Neural progenitor cell (in vitro differentiated cells): ENCODE results near the gene ATP10A.
"Not testable (repeated sequence)": the region's sequence is repeated elsewhere in the genome, so short reads cannot be mapped to it uniquely, and the experiment has no call there.

ENCODE experiments used
- EZH2phosphoT487 ChIP-seq: fragments of 200-600 bp; sonication (generic); IDR thresholded peaks from 2 replicates; pipeline ENCODE4 v1.6.1; 2017; ENCODE audit warnings: antibody characterized with exemption
- TF ChIP-seq, protein P1 (sequence below): fragments of 200-600 bp; sonication (generic); IDR thresholded peaks from 2 replicates; pipeline ENCODE4 v1.5.1; 2017; ENCODE audit warnings: antibody characterized with exemption, mild to moderate bottlenecking

DNA sequence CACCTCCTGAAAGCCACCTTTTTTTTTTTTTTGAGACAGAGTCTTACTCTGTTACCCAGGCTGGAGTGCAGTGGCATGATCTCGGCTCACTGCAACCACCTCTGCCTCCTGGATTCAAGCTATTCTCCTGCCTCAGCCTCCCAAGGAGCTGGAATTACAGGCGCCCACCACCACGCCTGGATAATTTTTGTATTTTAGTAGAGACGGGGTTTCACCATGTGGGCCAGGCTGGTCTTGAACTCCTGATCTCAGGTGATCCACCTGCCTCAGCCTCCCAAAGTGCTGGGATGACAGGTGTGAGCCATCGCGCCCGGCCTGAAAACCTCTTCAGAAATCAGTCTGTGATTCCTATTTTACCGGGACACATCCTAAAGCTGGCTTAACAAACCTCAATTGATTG, 91.4 kb downstream of the ATP10A start:
- TF ChIP-seq, protein P1, sequence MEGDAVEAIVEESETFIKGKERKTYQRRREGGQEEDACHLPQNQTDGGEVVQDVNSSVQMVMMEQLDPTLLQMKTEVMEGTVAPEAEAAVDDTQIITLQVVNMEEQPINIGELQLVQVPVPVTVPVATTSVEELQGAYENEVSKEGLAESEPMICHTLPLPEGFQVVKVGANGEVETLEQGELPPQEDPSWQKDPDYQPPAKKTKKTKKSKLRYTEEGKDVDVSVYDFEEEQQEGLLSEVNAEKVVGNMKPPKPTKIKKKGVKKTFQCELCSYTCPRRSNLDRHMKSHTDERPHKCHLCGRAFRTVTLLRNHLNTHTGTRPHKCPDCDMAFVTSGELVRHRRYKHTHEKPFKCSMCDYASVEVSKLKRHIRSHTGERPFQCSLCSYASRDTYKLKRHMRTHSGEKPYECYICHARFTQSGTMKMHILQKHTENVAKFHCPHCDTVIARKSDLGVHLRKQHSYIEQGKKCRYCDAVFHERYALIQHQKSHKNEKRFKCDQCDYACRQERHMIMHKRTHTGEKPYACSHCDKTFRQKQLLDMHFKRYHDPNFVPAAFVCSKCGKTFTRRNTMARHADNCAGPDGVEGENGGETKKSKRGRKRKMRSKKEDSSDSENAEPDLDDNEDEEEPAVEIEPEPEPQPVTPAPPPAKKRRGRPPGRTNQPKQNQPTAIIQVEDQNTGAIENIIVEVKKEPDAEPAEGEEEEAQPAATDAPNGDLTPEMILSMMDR, result not testable (repeated sequence)
- TF ChIP-seq EZH2phosphoT487, result not testable (repeated sequence)
